GM13976 (cell line): ENCODE data around the gene DNAL1.

Source experiments
- DNase-seq: peaks from one replicate; pipeline ENCODE4 v3.0.0; 2012; ENCODE audit warnings: low spot score
- in situ Hi-C: fragments of 300-500 bp; cut with MboI; formaldehyde crosslinking; loops from one replicate; pipeline ENCODE4 v1.12.0; 2022; ENCODE audit warnings: low sequenced_read_pairs, mixed read lengths, inconsistent platforms; ENCODE audit not compliant: unreplicated experiment
- TF ChIP-seq, protein P1 (sequence below): IDR thresholded peaks from 2 replicates; pipeline ENCODE4 v1.5.1; 2012; ENCODE audit warnings: borderline replicate concordance, mild to moderate bottlenecking; ENCODE audit not compliant: insufficient read depth; ENCODE audit errors: extremely low read depth, missing control alignments, control extremely low read depth

The DNAL1 gene, protein sequence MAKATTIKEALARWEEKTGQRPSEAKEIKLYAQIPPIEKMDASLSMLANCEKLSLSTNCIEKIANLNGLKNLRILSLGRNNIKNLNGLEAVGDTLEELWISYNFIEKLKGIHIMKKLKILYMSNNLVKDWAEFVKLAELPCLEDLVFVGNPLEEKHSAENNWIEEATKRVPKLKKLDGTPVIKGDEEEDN

DNA sequence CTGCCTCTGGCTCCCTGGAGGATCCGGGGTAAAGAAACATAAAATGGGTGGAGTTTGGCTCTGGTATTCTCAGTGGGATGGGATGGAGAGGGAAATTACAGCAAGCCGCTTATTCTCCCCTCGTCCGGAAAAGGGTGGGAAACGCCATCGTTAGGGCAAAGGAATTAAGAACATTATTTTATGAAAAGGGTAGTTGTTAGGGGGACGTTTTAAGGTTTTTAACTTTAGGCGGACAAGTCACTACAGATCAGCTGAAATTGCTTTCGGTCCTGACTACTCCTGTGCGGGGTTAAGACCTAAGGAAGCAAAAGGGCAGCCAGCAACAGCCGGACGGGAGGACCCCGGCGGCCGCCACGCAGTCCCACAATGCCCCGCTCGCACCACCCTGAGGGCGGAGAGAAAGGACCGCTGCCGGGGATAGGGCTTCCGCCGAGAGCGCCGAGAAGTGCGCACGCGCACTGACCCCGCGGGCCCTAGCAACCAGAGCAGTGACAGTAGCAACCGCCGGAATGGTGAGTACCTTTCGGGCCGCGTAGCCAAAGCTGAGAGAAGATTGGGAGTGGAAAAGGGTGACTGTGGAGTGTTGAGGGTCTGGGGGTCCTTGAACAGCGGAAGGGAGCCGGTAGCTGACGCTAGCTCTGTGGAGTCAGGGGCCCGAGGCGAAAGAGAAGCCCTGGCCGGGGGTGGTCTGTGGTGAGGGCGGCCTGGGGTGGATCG lies at the start of gene DNAL1:
DNAL1 (plus strand) TSS at position 456 of the 717 bp plus-strand sequence; CDS start at position 510, 54 bp downstream.
- in situ Hi-C loops, result no loop called here
- TF ChIP-seq, protein P1, sequence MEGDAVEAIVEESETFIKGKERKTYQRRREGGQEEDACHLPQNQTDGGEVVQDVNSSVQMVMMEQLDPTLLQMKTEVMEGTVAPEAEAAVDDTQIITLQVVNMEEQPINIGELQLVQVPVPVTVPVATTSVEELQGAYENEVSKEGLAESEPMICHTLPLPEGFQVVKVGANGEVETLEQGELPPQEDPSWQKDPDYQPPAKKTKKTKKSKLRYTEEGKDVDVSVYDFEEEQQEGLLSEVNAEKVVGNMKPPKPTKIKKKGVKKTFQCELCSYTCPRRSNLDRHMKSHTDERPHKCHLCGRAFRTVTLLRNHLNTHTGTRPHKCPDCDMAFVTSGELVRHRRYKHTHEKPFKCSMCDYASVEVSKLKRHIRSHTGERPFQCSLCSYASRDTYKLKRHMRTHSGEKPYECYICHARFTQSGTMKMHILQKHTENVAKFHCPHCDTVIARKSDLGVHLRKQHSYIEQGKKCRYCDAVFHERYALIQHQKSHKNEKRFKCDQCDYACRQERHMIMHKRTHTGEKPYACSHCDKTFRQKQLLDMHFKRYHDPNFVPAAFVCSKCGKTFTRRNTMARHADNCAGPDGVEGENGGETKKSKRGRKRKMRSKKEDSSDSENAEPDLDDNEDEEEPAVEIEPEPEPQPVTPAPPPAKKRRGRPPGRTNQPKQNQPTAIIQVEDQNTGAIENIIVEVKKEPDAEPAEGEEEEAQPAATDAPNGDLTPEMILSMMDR, result no peak
- DNase-seq, result peak; percentile 98

DNA sequence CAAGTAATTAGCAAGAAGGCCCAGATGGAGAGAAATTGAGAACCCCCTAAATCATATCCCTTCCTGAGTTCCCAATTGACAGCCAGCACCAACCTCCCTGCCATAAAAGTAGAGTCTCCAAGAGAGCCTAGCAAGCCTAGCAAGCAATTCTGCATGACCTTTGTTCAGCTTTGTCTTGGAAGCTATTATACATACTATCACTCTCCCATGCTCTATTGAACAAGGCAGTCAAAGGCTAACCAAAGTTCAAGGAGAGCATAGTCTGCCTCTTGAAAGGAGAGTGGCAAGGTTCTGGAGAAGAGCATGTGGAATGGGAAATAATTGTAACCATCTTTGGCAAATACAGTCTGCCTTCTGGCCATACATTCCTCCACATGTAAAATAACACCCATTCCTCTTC lies 45.3 kb upstream of the DNAL1 start:
- in situ Hi-C loops, result no loop called here
- TF ChIP-seq, protein P1, result no peak
- no peak for DNase-seq

DNA sequence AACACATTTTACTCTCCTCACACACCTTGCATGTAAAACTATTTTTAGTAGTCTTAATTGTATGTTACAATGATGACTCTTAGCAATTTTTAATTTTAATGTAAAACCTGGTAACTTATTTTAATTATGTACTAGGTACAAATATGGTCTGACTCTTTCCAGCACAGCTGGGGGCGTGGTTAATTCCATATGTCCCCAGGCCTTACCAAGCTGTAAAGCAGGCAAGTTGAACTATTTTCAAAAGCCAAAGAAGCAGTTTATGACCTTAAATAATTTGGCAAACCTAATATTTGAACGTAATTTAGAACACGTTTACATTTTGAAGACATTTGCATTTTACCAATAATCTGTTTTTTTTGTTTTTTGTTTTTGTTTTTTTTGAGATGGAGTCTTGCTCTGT lies 41.8 kb upstream of the DNAL1 start:
- TF ChIP-seq, protein P1, result no peak
- DNase-seq, result no peak
- in situ Hi-C loops, result no loop called here

DNA sequence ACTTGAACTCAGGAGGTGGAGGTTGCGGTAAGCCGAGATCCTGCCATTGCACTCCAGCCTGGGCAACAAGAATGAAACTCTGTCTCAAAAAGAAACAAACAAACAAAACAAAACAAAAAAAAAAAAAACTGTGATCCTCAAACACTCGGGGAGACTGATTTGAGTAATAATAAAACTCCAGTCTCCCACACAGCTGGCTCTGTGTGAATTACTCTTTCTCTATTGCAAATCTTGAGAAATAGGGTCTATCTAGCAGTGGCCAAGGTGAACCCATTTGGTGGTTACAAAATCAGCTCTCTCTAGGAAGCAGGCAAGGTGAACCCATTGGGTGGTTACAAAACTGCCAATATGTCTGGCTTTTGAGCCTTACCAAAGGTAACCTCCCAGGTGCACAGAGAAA lies 38.5 kb upstream of the DNAL1 start:
- TF ChIP-seq, protein P1, result no peak
- in situ Hi-C loops, result no loop called here
- DNase-seq, result no peak

DNA sequence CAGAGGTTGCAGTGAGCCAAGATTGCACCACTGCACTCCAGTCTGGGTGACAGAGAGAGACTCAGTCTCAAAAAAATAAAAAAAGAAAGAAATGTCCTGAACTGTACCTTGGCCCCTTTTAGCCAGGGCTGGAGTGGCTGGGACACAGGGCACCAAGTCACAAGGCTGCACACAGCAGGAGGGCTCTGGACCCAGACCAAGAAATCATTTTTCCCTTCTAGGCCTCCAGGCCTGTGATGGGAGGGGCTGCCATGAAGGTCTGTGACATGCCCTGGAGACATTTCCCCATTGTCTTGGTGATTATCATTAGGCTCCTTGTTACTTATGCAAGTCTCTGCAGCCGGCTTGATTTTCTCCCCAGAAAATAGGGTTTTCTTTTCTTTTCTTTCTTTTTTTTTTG lies 37.5 kb upstream of the DNAL1 start:
- in situ Hi-C loops, result no loop called here
- no peak for DNase-seq
- TF ChIP-seq, protein P1, result no peak

DNA sequence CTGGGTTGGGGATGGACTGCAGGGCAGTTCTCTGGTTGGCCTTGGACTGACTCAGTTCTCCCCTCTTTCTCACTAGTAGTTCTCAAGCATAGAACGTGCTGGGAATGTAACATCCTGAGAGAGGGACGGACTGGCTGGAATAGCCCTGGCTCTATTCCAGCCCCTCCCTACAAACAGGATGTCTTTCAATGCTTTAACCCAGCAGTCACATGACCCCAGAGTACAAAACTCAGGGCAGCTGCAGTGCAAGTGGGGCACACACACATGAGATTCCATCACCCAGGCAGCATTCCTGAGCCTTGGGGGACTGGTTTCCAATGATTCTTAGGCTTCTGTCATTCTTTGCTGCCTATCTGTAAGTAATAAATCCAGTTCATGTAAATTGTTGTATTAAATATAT lies 34.1 kb upstream of the DNAL1 start:
- in situ Hi-C loops, result no loop called here
- no peak for DNase-seq
- TF ChIP-seq, protein P1, result no peak
